Adrenal gland (tissue), 12 donors: ENCODE data around the gene ERBB2. TPM values are rescaled to one million over a fixed set of nuclear protein-coding genes. Genes with fewer than 3 reads are reported as not detected.

ENCODE experiments used
- DNase-seq, 7 donors: peaks; one replicate each; pipeline ENCODE4 v3.0.0-alpha.2; 2019 to 2020
- H3K27ac ChIP-seq, 5 donors: fragments of 200-600 bp; sonication (generic) in 4 of 5; 1 replicate in 3 of 5; 2 replicates in 2 of 5; pipeline versions ENCODE4 v1.5.1 to v1.8.0; 2016 to 2020; ENCODE audit warnings: mild to moderate bottlenecking in 1 of 5
- H3K27me3 ChIP-seq: fragments of 200-600 bp; 2 replicates; pipeline ENCODE4 v1.8.0; 2021
- H3K36me3 ChIP-seq, 2 donors: fragments of 200-600 bp; replicated peaks in 1 of 2; 1 replicate in 1 of 2; 2 replicates in 1 of 2; pipeline versions ENCODE4 v1.5.1 to v1.8.0; 2018 to 2022
- H3K4me1 ChIP-seq, 2 donors: fragments of 200-600 bp; replicated peaks in 1 of 2; 1 replicate in 1 of 2; 2 replicates in 1 of 2; pipeline versions ENCODE4 v1.5.1 to v1.8.0; 2018 to 2021
- H3K4me3 ChIP-seq, 4 donors: fragments of 200-600 bp; sonication (generic) in 3 of 4; one replicate each; pipeline ENCODE4 v1.5.1; 2016 to 2018
- H3K9me3 ChIP-seq, 3 donors: fragments of 200-600 bp; sonication (generic) in 1 of 3; replicated peaks in 1 of 3; 1 replicate in 2 of 3; 2 replicates in 1 of 3; pipeline versions ENCODE4 v1.5.1 to v1.8.0; 2016 to 2021
- POLR2A ChIP-seq, 2 donors: fragments of 450-650 bp; IDR thresholded peaks; one replicate each; pipeline ENCODE4 v1.6.1; 2017; ENCODE audit warnings: antibody characterized with exemption in 2 of 2, mild to moderate bottlenecking in 2 of 2, moderate library complexity in 1 of 2
- WGBS, 4 donors: extraction: QIAGEN DNeasy Blood & Tissue Kit in 2 of 4; methylation state at CpG; one replicate each; pipeline versions ENCODE4 v1.1.5 to v1.1.7; 2013 to 2017; 5-methylcytosine and 5-hydroxymethylcytosine counted together
- intact Hi-C, 2 donors: fragments of 100-400 bp; cut with DNase I; formaldehyde crosslinking; loops; one replicate each; pipeline versions ENCODE4 v1.14.1 to v1.15.0; 2022 to 2023
- polyA plus RNA-seq, 3 donors: library from polyadenylated mRNA; stranded (reverse); fragments of 200-250 nt in 2 of 3; fragments of 350-450 nt in 1 of 3; fragmentation: Illumina TruSeq in 1 of 3; extraction: RNeasy Lipid Tissue Mini Kit (QIAGEN cat#74804) in 1 of 3; gene quantifications; one replicate each; pipeline ENCODE4 v1.2.3, GENCODE V29; 2013 to 2014
- total RNA-seq, 9 donors: library from RNA; depleted of rRNA in 4 of 9; stranded (reverse); fragments of >200 nt in 4 of 9; fragments of 120-200 nt in 1 of 9; fragmentation: NEBNext Ultra II Directional in 1 of 9; extraction: Animal tissue kit (Norgen Biotek cat#: 25700) in 1 of 9; gene quantifications; one replicate each; pipeline versions ENCODE4 v1.1.0 to v1.2.4, GENCODE V29; 2013 to 2023
- TF ChIP-seq, protein P1 (sequence below), 6 experiments: fragments of 450-650 bp in 4 of 6; fragments of 200-600 bp in 2 of 6; sonication (generic) in 1 of 6; IDR thresholded peaks; 1 replicate in 5 of 6; 2 replicates in 1 of 6; pipeline versions ENCODE4 v1.5.1 to v1.8.0; 2016 to 2021; ENCODE audit warnings: antibody characterized with exemption in 6 of 6, mild to moderate bottlenecking in 2 of 6, moderate library complexity in 1 of 6
- donor health status: healthy with polysubstance abuse.
- donor health status: Bipolar disorder and iron deficiency.
- donor health status: DM: yes; HTN: yes; CAD: no.
- donor health status: DM: no; HTN: no; CAD: no.
- donor health status: DM: no; HTN: no; CAD: no.
- donor health status: DM: yes; HTN: yes; CAD: no.

The ERBB2 gene
- total and polyA plus RNA-seq, 12 donors, result 4.8 to 16.9 (median 11.9) TPM

DNA sequence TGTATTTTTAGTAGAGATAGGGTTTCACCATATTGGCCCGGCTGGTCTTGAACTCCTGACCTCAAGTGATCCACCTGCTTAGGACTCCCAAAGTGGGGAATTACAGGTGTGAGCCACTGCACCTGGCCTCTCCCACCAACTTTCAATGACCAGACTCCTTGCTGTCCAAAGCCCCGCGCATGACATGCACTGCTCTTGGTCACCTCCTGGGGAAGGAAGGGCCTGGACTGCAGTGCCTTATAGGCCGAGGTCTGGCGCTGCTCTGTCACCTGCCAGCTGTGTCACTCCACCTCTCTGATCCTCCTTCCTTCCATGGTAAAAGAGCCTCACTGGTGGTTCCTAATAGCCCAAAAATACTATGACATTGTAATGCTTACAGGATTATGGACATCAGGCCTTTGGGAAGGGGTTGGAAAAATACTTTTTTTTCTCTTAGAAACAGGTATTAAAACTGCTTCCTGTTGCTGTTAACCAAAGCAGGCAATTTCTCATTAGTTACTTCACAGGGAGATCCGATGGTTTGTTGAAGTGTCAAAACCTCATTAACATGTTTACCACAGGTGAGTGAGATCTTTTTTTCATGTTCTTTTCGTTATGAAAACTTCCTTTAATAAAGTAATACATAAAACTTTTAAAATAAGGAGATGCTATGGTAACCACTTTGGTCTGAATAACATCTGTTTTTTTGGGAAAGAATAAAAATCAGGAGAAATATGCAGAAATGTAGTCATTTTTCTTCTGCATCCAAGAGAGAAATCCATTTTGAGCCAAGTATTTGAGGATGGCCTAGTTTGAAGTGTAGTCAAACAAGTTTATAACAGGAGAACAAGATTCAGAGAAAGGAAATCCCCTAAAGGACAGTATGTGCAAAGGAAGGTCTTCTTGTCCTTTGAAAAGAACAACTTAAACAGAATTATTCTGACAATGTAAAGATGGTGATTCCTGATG lies 73.4 kb downstream of the ERBB2 start:
- peaks cover 21% of the 10 kb centered on the region for H3K27me3 ChIP-seq
- H3K4me1 ChIP-seq, result no peaks in the 10 kb centered on the region
- H3K4me3 ChIP-seq, result no peak overlapping the region
- no peaks in the 10 kb centered on the region for H3K36me3 ChIP-seq
- WGBS, 4 donors, result 83 to 86% (median 84%) methylated on average over 5 to 7 of the region's 7 CpGs
- intact Hi-C loops, result no loop called here
- peak overlapping the region in 1 of 5 donors; percentile 10 for H3K27ac ChIP-seq
- H3K9me3 ChIP-seq, result no peaks in the 10 kb centered on the region
- DNase-seq, result no peak
- TF ChIP-seq POLR2A (IDR thresholded peaks at IDR 0.05), result no peak

GRCh38 chr17:39774047-39774446 lies 74.2 kb downstream of the ERBB2 start:
- H3K27me3 ChIP-seq, result peaks cover 27% of the 10 kb centered on the region
- WGBS, 4 donors, result 71 to 78% (median 77%) methylated on average over 4 of the region's 4 CpGs
- H3K36me3 ChIP-seq, result no peaks in the 10 kb centered on the region
- DNase-seq, result no peak
- no peak for TF ChIP-seq POLR2A (IDR thresholded peaks at IDR 0.05)
- TF ChIP-seq, protein P1, sequence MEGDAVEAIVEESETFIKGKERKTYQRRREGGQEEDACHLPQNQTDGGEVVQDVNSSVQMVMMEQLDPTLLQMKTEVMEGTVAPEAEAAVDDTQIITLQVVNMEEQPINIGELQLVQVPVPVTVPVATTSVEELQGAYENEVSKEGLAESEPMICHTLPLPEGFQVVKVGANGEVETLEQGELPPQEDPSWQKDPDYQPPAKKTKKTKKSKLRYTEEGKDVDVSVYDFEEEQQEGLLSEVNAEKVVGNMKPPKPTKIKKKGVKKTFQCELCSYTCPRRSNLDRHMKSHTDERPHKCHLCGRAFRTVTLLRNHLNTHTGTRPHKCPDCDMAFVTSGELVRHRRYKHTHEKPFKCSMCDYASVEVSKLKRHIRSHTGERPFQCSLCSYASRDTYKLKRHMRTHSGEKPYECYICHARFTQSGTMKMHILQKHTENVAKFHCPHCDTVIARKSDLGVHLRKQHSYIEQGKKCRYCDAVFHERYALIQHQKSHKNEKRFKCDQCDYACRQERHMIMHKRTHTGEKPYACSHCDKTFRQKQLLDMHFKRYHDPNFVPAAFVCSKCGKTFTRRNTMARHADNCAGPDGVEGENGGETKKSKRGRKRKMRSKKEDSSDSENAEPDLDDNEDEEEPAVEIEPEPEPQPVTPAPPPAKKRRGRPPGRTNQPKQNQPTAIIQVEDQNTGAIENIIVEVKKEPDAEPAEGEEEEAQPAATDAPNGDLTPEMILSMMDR (IDR thresholded peaks at IDR 0.05), result no peak
- H3K4me3 ChIP-seq, result no peak overlapping the region
- H3K9me3 ChIP-seq, result no peaks in the 10 kb centered on the region
- H3K4me1 ChIP-seq, result no peaks in the 10 kb centered on the region
- H3K27ac ChIP-seq, result no peak overlapping the region
- intact Hi-C loops, result no loop called here

GRCh38 chr17:39775031-39775430 lies 75.2 kb downstream of the ERBB2 start:
- Histone ChIP-seq H3K36me3 (no peaks in the 10 kb centered on the region), H3K27ac (no peak overlapping the region), H3K9me3 (no peaks in the 10 kb centered on the region), H3K4me1 (no peaks in the 10 kb centered on the region), H3K4me3 (no peak overlapping the region), H3K27me3 (peaks cover 31% of the 10 kb centered on the region)
- TF ChIP-seq POLR2A (IDR thresholded peaks at IDR 0.05), result no peak
- TF ChIP-seq, protein P1 (IDR thresholded peaks at IDR 0.05), result no peak
- DNase-seq, result no peak
- 74 to 83% (median 76%) methylated on average over 2 of the region's 2 CpGs for WGBS, 4 donors
- intact Hi-C loops, result no loop called here

- Histone ChIP-seq H3K4me3 (no peak overlapping the region), H3K27ac (no peak overlapping the region), H3K4me1 (no peaks in the 10 kb centered on the region), H3K36me3 (no peaks in the 10 kb centered on the region), H3K9me3 (no peaks in the 10 kb centered on the region), H3K27me3 (peaks cover 39% of the 10 kb centered on the region)
- intact Hi-C loops, result no loop called here
- no peak for TF ChIP-seq POLR2A (IDR thresholded peaks at IDR 0.05)
- TF ChIP-seq, protein P1 (IDR thresholded peaks at IDR 0.05), result no peak
- no peak for DNase-seq
Observed at GRCh38 chr17:39776252-39776651, 76.4 kb downstream of the ERBB2 start.
